Uterus (tissue), 2 donors: ENCODE data around the gene METTL5.

Experiments
- POLR2A ChIP-seq, 2 donors: fragments of 450-650 bp; IDR thresholded peaks; one replicate each; pipeline ENCODE4 v1.6.1; 2016; ENCODE audit warnings: antibody characterized with exemption in 2 of 2, mild to moderate bottlenecking in 1 of 2, moderate library complexity in 1 of 2
- TF ChIP-seq, protein P1 (sequence below), 4 experiments: fragments of 200-600 bp in 2 of 4; fragments of 450-650 bp in 2 of 4; sonication (generic) in 2 of 4; IDR thresholded peaks; one replicate each; pipeline ENCODE4 v1.5.1; 2016 to 2019; ENCODE audit warnings: antibody characterized with exemption in 4 of 4, mild to moderate bottlenecking in 2 of 4, moderate library complexity in 1 of 4

DNA sequence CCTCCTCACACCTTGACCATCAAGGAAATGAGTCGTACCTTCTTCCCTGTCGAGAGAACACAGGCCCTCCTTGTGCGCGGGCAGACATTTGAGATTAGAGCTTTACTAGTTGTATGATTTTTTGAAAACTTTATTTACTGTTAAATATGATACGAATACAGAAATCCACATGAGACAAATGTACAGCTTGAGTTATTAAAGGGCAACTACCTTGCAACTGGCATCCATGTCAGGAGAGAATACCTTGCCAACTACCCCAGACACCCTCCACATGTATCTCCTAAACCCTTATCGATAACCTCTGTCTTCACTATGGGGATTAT lies 62.8 kb downstream of the METTL5 start:
- TF ChIP-seq, protein P1, sequence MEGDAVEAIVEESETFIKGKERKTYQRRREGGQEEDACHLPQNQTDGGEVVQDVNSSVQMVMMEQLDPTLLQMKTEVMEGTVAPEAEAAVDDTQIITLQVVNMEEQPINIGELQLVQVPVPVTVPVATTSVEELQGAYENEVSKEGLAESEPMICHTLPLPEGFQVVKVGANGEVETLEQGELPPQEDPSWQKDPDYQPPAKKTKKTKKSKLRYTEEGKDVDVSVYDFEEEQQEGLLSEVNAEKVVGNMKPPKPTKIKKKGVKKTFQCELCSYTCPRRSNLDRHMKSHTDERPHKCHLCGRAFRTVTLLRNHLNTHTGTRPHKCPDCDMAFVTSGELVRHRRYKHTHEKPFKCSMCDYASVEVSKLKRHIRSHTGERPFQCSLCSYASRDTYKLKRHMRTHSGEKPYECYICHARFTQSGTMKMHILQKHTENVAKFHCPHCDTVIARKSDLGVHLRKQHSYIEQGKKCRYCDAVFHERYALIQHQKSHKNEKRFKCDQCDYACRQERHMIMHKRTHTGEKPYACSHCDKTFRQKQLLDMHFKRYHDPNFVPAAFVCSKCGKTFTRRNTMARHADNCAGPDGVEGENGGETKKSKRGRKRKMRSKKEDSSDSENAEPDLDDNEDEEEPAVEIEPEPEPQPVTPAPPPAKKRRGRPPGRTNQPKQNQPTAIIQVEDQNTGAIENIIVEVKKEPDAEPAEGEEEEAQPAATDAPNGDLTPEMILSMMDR (IDR thresholded peaks at IDR 0.05), result no peak
- no peak for TF ChIP-seq POLR2A (IDR thresholded peaks at IDR 0.05)
